GM12874 (cell line): ENCODE measurements around the gene ALDH1A2.
A peak's percentile ranks its signal among the peaks of the same experiment; 100 is the strongest.

Experiments
- TF ChIP-seq, protein P1 (sequence below): IDR thresholded peaks from 2 replicates; pipeline ENCODE4 v1.5.1; 2011; ENCODE audit warnings: low read depth, mild to moderate bottlenecking, control low read depth, low read length, moderate library complexity; ENCODE audit not compliant: insufficient read depth

Gene ALDH1A2

DNA sequence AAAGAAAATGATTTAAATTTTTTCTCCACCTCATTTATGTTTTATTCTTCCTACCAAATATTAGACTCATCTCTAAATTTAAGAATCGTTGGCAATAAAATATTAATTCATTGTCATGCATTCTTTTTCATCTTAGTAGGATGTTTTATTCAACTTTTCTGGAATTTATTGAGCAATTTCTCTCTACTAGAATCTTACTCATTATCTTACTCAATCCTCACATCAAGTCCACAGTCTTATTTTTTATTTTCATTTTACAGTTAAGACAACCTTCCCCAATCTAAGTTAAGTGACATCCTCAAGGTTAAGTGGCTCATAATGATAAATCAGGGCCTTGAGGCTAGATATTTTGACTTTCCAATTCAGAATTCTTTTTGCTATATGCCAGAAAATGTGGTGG is 15.9 kb upstream of the ALDH1A2 start:
- TF ChIP-seq, protein P1, sequence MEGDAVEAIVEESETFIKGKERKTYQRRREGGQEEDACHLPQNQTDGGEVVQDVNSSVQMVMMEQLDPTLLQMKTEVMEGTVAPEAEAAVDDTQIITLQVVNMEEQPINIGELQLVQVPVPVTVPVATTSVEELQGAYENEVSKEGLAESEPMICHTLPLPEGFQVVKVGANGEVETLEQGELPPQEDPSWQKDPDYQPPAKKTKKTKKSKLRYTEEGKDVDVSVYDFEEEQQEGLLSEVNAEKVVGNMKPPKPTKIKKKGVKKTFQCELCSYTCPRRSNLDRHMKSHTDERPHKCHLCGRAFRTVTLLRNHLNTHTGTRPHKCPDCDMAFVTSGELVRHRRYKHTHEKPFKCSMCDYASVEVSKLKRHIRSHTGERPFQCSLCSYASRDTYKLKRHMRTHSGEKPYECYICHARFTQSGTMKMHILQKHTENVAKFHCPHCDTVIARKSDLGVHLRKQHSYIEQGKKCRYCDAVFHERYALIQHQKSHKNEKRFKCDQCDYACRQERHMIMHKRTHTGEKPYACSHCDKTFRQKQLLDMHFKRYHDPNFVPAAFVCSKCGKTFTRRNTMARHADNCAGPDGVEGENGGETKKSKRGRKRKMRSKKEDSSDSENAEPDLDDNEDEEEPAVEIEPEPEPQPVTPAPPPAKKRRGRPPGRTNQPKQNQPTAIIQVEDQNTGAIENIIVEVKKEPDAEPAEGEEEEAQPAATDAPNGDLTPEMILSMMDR: no peak

- TF ChIP-seq, protein P1: no peak
These were observed 14.9 kb upstream of the ALDH1A2 start for GRCh38 chr15:58080398-58080797.

- TF ChIP-seq, protein P1: no peak
These were observed 13.1 kb upstream of the ALDH1A2 start for GRCh38 chr15:58078591-58078990.

GRCh38 chr15:58077427-58077826 is 11.9 kb upstream of the ALDH1A2 start:
- TF ChIP-seq, protein P1: no peak

- TF ChIP-seq, protein P1: no peak
These were observed 8.9 kb upstream of the ALDH1A2 start for GRCh38 chr15:58074452-58074851.

DNA sequence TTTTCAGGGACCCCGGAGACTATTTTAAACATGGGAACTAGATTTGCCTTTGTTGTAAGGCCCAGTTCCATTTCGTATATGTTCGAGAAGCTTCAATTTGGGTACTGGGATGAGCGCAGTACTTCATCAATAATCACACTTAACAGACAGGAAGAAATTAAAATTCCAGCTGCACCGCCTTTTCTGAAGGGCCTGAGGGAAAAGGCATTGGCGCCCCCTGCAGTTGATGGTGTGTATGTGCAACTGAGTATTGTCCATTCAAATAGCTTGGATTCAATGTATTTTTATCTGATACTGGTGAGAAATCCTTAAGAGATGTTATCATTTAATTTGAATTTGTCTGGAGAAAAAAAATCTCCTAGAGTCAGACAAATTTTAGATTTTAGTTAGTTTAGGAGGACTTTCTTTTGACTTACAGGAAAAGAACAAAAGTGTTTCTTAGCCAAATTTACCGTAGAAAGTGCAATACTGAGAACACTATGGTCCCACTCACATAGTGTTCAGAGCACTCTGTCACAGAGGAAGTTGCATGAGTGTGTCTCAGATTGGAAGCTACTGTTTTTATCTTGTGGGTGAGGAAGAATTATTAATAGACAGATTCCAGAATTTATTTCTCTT is 5.4 kb upstream of the ALDH1A2 start:
- TF ChIP-seq, protein P1: peak; percentile 73

DNA sequence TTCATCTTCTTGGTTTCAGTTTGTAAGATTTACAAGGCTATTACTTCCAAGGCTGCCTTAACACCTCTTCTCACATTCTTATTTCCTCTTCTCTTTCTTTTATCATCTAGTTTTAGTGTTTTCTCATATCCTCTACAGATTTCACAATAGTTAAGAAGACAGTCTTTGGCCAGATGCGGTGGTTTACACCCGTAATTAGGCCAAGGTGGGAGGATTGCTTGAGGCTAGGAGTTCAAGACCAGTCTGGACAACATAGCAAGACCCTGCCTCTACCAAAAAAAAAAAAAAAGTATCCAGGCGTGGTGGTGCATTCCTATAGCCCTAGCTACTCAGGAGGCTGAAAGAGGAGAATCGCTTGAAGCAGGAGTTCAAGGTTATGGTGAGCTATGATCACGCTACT is 3.5 kb upstream of the ALDH1A2 start:
- TF ChIP-seq, protein P1: no peak
